ENCODE data around the gene ENO2.

GRCh38 chr12:6955108-6956020, 41.0 kb downstream of the ENO2 start:
- no peak for TF ChIP-seq CTCF (IDR thresholded peaks at IDR 0.05; ENCODE audit: low read length)
- TF ChIP-seq EZH2 (IDR thresholded peaks at IDR 0.05; ENCODE audit: borderline replicate concordance, low read length): no peak
